Parathyroid adenoma (tissue), 2 donors: ENCODE measurements around the gene MYRF.

Experiments used
- H2AFZ ChIP-seq: fragments of 300-600 bp; sonication (generic); one replicate; pipeline ENCODE4 v1.7.0; 2017; ENCODE audit warnings: antibody characterized with exemption, mild to moderate bottlenecking
- H3K27ac ChIP-seq: fragments of 300-600 bp; sonication (generic); one replicate; pipeline ENCODE4 v1.7.0; 2017
- H3K27me3 ChIP-seq: fragments of 300-600 bp; sonication (generic); one replicate; pipeline ENCODE4 v1.7.0; 2017; ENCODE audit warnings: low read length; ENCODE audit not compliant: control insufficient read depth, insufficient read depth
- H3K36me3 ChIP-seq: fragments of 300-600 bp; sonication (generic); one replicate; pipeline ENCODE4 v1.7.0; 2017; ENCODE audit warnings: low read length; ENCODE audit not compliant: control insufficient read depth, insufficient read depth
- H3K4me1 ChIP-seq: fragments of 300-600 bp; sonication (generic); one replicate; pipeline ENCODE4 v1.7.0; 2017; ENCODE audit warnings: control low read depth
- H3K4me2 ChIP-seq: fragments of 300-600 bp; sonication (generic); one replicate; pipeline ENCODE4 v1.7.0; 2017; ENCODE audit warnings: low read length
- H3K4me3 ChIP-seq: fragments of 300-600 bp; sonication (generic); one replicate; pipeline ENCODE4 v1.7.0; 2017; ENCODE audit warnings: low read depth, low read length
- H3K79me2 ChIP-seq: fragments of 300-600 bp; sonication (generic); one replicate; pipeline ENCODE4 v1.7.0; 2017; ENCODE audit warnings: control low read depth
- H3K9ac ChIP-seq: fragments of 300-600 bp; sonication (generic); one replicate; pipeline ENCODE4 v1.7.0; 2017; ENCODE audit warnings: mild to moderate bottlenecking
- H3K9me3 ChIP-seq: fragments of 300-600 bp; sonication (generic); one replicate; pipeline ENCODE4 v1.7.0; 2017; ENCODE audit warnings: low read length; ENCODE audit not compliant: control insufficient read depth
- CTCF ChIP-seq: fragments of 300-600 bp; sonication (generic); IDR thresholded peaks from one replicate; pipeline ENCODE4 v1.7.0; 2017; ENCODE audit warnings: antibody characterized with exemption, mild to moderate bottlenecking
- donor health status: primary hyperparathyroidism.

MYRF gene

GRCh38 chr11:61714316-61714715, 38.1 kb upstream of the MYRF start:
- Histone ChIP-seq H3K4me3 (no peak overlapping the region), H3K27ac (no peak overlapping the region), H3K9ac (no peak overlapping the region), H3K9me3 (no peaks in the 10 kb centered on the region), H3K36me3 (no peaks in the 10 kb centered on the region), H3K4me2 (no peak overlapping the region), H3K4me1 (no peaks in the 10 kb centered on the region), H3K27me3 (no peaks in the 10 kb centered on the region), H2AFZ (no peak overlapping the region), H3K79me2 (no peaks in the 10 kb centered on the region)
- TF ChIP-seq CTCF: no peak

- Histone ChIP-seq H3K4me3 (no peak overlapping the region), H3K36me3 (no peaks in the 10 kb centered on the region), H3K9me3 (no peaks in the 10 kb centered on the region), H3K27ac (no peak overlapping the region), H3K4me1 (no peaks in the 10 kb centered on the region), H3K79me2 (no peaks in the 10 kb centered on the region), H3K4me2 (no peak overlapping the region), H3K27me3 (no peaks in the 10 kb centered on the region), H2AFZ (no peak overlapping the region), H3K9ac (no peak overlapping the region)
- TF ChIP-seq CTCF: no peak
Observed at GRCh38 chr11:61714916-61715315, 37.5 kb upstream of the MYRF start.

- Histone ChIP-seq H3K4me1 (no peaks in the 10 kb centered on the region), H3K79me2 (no peaks in the 10 kb centered on the region), H3K9ac (no peak overlapping the region), H3K4me3 (no peak overlapping the region), H3K27ac (no peak overlapping the region), H3K27me3 (no peaks in the 10 kb centered on the region), H2AFZ (no peak overlapping the region), H3K4me2 (no peak overlapping the region), H3K9me3 (no peaks in the 10 kb centered on the region), H3K36me3 (no peaks in the 10 kb centered on the region)
- no peak for TF ChIP-seq CTCF
Observed at GRCh38 chr11:61715867-61716266, 36.6 kb upstream of the MYRF start.

- no peaks in the 10 kb centered on the region for H3K79me2 ChIP-seq
- H3K4me1 ChIP-seq: no peaks in the 10 kb centered on the region
- no peak overlapping the region for H3K4me3 ChIP-seq
- no peak overlapping the region for H3K4me2 ChIP-seq
- H2AFZ ChIP-seq: no peak overlapping the region
- no peak overlapping the region for H3K9ac ChIP-seq
- no peaks in the 10 kb centered on the region for H3K27me3 ChIP-seq
- TF ChIP-seq CTCF: no peak
- H3K27ac ChIP-seq: no peak overlapping the region
- no peaks in the 10 kb centered on the region for H3K9me3 ChIP-seq
- H3K36me3 ChIP-seq: no peaks in the 10 kb centered on the region
Observed at GRCh38 chr11:61716478-61717285, 35.8 kb upstream of the MYRF start.
